Endothelial cell of umbilical vein (primary cell): ENCODE measurements around the gene UBAP2L. TPM values are rescaled to one million over a fixed set of nuclear protein-coding genes. Genes with fewer than 3 reads are reported as not detected.
A peak's percentile ranks its signal among the peaks of the same experiment; 100 is the strongest.

ENCODE experiments used
- BruUV-seq: library from RNA; stranded (reverse); fragments of 400-500 nt; replicated peaks from 2 replicates; lab custom pipeline; 2021; lab: Mats Ljungman, UMichigan
- CTCF ChIA-PET: fragments of 300-600, 350-600 bp; sonication (Branson Sonifier 250); formaldehyde crosslinking; loops from one replicate; lab custom pipeline; 2021; ENCODE audit warnings: antibody characterized with exemption, inconsistent platforms; lab: Charles Lee
- POLR2A ChIA-PET: fragments of 300-600, 350-600 bp; sonication (Branson Sonifier 250); formaldehyde crosslinking; loops from one replicate; lab custom pipeline; 2021; ENCODE audit warnings: antibody characterized with exemption, inconsistent platforms; lab: Charles Lee
- DNase-seq: peaks from one replicate; pipeline ENCODE4 v3.0.0-alpha.2; 2011; ENCODE audit warnings: low read depth, low spot score
- FAIRE-seq: peaks from 2 replicates; lab custom pipeline; 2011; peaks lifted over from hg19 to GRCh38; lab: Jason Lieb, UNC
- H2AFZ ChIP-seq: 2 replicates; pipeline ENCODE4 v1.6.0; 2012; ENCODE audit warnings: low read depth, low read length, control low read depth, inconsistent platforms
- H3K27ac ChIP-seq: 2 replicates; pipeline ENCODE4 v1.5.1; 2011; ENCODE audit warnings: low read depth, mild to moderate bottlenecking, control low read depth, low read length, moderate library complexity; ENCODE audit not compliant: insufficient read depth
- H3K27me3 ChIP-seq, 2 experiments: 2 replicates each; pipeline versions ENCODE4 v1.6.0 to v1.6.1; 2011; ENCODE audit warnings: low read length in 2 of 2, mixed read lengths in 1 of 2; ENCODE audit not compliant: control insufficient read depth in 2 of 2, insufficient read depth in 2 of 2
- H3K36me3 ChIP-seq, 2 experiments: 2 replicates in 1 of 2; 3 replicates in 1 of 2; pipeline ENCODE4 v1.5.1; 2011; ENCODE audit warnings: low read length in 2 of 2, mild to moderate bottlenecking in 1 of 2, moderate library complexity in 1 of 2; ENCODE audit not compliant: control insufficient read depth in 2 of 2, insufficient read depth in 2 of 2; ENCODE audit errors: extremely low read depth in 1 of 2
- H3K4me1 ChIP-seq: 3 replicates; pipeline ENCODE4 v1.5.1; 2011; ENCODE audit warnings: mild to moderate bottlenecking, low read length; ENCODE audit not compliant: control insufficient read depth, insufficient read depth; ENCODE audit errors: extremely low read depth
- H3K4me2 ChIP-seq: 2 replicates; pipeline ENCODE4 v1.6.1; 2011; ENCODE audit warnings: low read length, control low read depth, mixed read lengths; ENCODE audit not compliant: insufficient read depth
- H3K4me3 ChIP-seq, 3 experiments: fragments of 200-600 bp in 1 of 3; sonication (generic), shearing (Covaris generic) in 1 of 3; replicated peaks in 1 of 3; 2 replicates each; pipeline ENCODE4 v1.5.1; 2011 to 2016; ENCODE audit warnings: control low read depth in 3 of 3, low read length in 3 of 3, mild to moderate bottlenecking in 2 of 3, inconsistent platforms in 1 of 3, low read depth in 1 of 3, moderate library complexity in 1 of 3; ENCODE audit not compliant: insufficient read depth in 1 of 3
- H3K79me2 ChIP-seq: 2 replicates; pipeline ENCODE4 v1.6.0; 2012; ENCODE audit warnings: low read length, inconsistent platforms; ENCODE audit not compliant: control insufficient read depth, insufficient read depth
- H3K9ac ChIP-seq: replicated peaks from 2 replicates; pipeline ENCODE3; 2011; ENCODE audit warnings: low read length, control low read depth; ENCODE audit not compliant: insufficient read depth; ENCODE audit errors: extremely low read depth
- H3K9me1 ChIP-seq: replicated peaks from 3 replicates; pipeline ENCODE4 v1.6.0; 2011; ENCODE audit warnings: mild to moderate bottlenecking, low read length; ENCODE audit not compliant: control insufficient read depth, insufficient read depth; ENCODE audit errors: extremely low read depth
- H3K9me3 ChIP-seq: replicated peaks from 2 replicates; pipeline ENCODE4 v1.5.1; 2012; ENCODE audit warnings: low read length, inconsistent platforms; ENCODE audit not compliant: control insufficient read depth, insufficient read depth
- H4K20me1 ChIP-seq: replicated peaks from 2 replicates; pipeline ENCODE3; 2011; ENCODE audit warnings: mild to moderate bottlenecking, low read length; ENCODE audit not compliant: control insufficient read depth, insufficient read depth; ENCODE audit errors: extremely low read depth
- GATA2 ChIP-seq: IDR thresholded peaks from 2 replicates; pipeline ENCODE4 v1.7.0; 2011; ENCODE audit warnings: low read depth, mild to moderate bottlenecking, moderate library complexity, mixed read lengths, low read length; ENCODE audit not compliant: insufficient read length, insufficient read depth
- JUN ChIP-seq: IDR thresholded peaks from 2 replicates; pipeline ENCODE4 v1.6.1; 2011; ENCODE audit warnings: borderline replicate concordance, low read depth; ENCODE audit not compliant: insufficient read length, insufficient read depth
- MYC ChIP-seq: IDR thresholded peaks from one replicate; pipeline ENCODE4 v1.6.1; 2011; ENCODE audit warnings: mild to moderate bottlenecking, low read depth, low read length
- POLR2A ChIP-seq: IDR thresholded peaks from 2 replicates; pipeline ENCODE4 v1.6.1; 2012; ENCODE audit warnings: low read depth, mild to moderate bottlenecking, control low read depth, low read length
- POLR2AphosphoS5 ChIP-seq: IDR thresholded peaks from 2 replicates; pipeline ENCODE4 v1.6.1; 2012; ENCODE audit warnings: low read depth, mild to moderate bottlenecking, control low read depth, low read length, moderate library complexity; ENCODE audit not compliant: insufficient read depth
- dilution Hi-C: fragments of 300-500 bp; cut with MboI; formaldehyde crosslinking; loops from one replicate; pipeline ENCODE4 v1.15.0; 2019; ENCODE audit warnings: low sequenced_read_pairs; ENCODE audit not compliant: extremely low pct_ligation_motif_present
- intact Hi-C: fragments of 100-400 bp; cut with micrococcal nuclease; formaldehyde crosslinking; loops from one replicate; pipeline ENCODE4 v1.10.0; 2022
- polyA plus RNA-seq, 4 experiments: library from polyadenylated mRNA; depleted of rRNA in 3 of 4; stranded (reverse) in 3 of 4; unstranded in 1 of 4; fragments of >200 nt; gene quantifications; 2 replicates each; pipeline versions ENCODE4 v1.2.1 to v1.2.3, GENCODE V29; 2011 to 2012; ENCODE audit warnings: missing spikeins in 1 of 4
- total RNA-seq: library from RNA; stranded (reverse); gene quantifications from 2 replicates; pipeline ENCODE4 v1.2.3, GENCODE V29; 2021
- TF ChIP-seq, protein P1 (sequence below): IDR thresholded peaks from 2 replicates; pipeline ENCODE4 v1.6.1; 2011; ENCODE audit not compliant: insufficient read depth, insufficient read length
- TF ChIP-seq, protein P2 (sequence below), 2 donors: IDR thresholded peaks; 1 replicate in 1 of 2; 2 replicates in 1 of 2; pipeline ENCODE4 v1.5.1; 2011; ENCODE audit warnings: low read length in 2 of 2, mild to moderate bottlenecking in 2 of 2, moderate library complexity in 2 of 2, control low read depth in 1 of 2, inconsistent platforms in 1 of 2, low read depth in 1 of 2; ENCODE audit not compliant: insufficient read depth in 1 of 2; ENCODE audit errors: extremely low read depth in 1 of 2

Gene UBAP2L
- total and polyA plus RNA-seq, 2 donors (not counting 3 experiments of a cell fraction or from before 2014, with no cell fraction given): 229 to 280 TPM

DNA sequence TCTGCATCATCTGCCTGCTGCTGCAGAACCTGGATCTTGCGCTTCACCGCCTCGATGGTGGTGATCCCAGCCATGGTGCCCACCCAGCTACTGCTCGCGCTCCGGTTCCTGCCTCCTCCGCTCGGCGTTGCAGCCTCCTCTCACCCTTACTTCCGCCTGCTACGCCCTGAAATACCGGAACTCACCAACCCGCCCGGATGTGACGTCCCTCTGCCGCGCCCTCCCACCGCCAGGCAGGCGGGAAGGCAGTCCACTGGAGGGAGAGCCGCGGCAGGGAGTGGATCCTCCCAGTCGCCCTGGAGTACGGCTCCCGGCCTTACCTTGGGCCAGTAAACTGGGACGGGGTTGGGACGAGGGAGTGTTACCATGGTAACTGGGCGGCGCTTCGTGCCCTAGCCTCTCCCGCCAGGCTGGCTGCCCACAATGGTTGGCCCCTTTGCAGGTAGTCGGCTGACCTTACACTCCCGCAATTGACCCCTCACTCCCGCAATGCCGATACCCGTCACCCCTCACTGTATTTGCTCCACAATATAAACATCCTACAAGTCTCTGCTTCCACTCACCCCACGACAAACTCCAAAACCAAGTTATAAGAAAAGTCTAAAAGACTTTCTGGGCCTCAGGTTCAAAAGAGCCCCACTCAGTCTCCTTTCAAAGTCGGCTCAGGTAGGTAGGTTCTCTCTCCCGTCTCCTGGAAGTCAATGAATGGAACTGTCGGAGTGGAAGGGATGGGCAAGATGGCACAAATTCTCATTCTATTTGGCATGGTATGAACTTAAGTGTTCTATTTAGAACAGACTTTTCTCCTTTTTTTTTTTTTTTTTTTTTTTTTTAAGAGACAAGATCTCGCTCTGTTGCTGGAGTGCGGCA is 37.5 kb upstream of the UBAP2L start:
- TF ChIP-seq, protein P1, sequence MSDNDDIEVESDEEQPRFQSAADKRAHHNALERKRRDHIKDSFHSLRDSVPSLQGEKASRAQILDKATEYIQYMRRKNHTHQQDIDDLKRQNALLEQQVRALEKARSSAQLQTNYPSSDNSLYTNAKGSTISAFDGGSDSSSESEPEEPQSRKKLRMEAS: no peak
- TF ChIP-seq POLR2AphosphoS5: peak; percentile 92
- TF ChIP-seq POLR2A: peak; percentile 72
- Histone ChIP-seq H3K27ac (peak overlapping the region; percentile 64), H3K9me1 (no peaks in the 10 kb centered on the region), H3K9me3 (no peaks in the 10 kb centered on the region), H3K36me3 (peaks cover 0 to 13% of the 10 kb centered on the region in 2 experiments), H3K4me2 (peak overlapping the region; percentile 60), H3K4me1 (peaks cover 30% of the 10 kb centered on the region), H3K27me3 (peaks cover 0 to 3% of the 10 kb centered on the region in 2 experiments), H3K79me2 (peaks cover 47% of the 10 kb centered on the region), H3K9ac (peak overlapping the region; percentile 84), H2AFZ (peak overlapping the region; percentile 82), H4K20me1 (peaks cover 2% of the 10 kb centered on the region), H3K4me3 (peak overlapping the region; percentile 87 to 99 (median 93))
- no TSS peak for BruUV-seq
- intact Hi-C loops (loop anchor here (5.0 kb wide), 2 partner anchors 144 to 191 kb away; partner anchors contain the start of genes ATP8B2 and RPS27), dilution Hi-C loops (no loop called here)
- ChIA-PET POLR2A (interaction anchor here (0.6 to 0.7 kb wide), 2 partner anchors 67 to 89 kb away, joined by 4 to 13 read pairs; no protein-coding TSS in a partner anchor), CTCF (interaction anchor here (1.3 kb wide), 1 partner anchor 151 kb away, joined by 8 read pairs; no protein-coding TSS in a partner anchor)
- peak; percentile 95 for DNase-seq
- peak; percentile 95 for FAIRE-seq

DNA sequence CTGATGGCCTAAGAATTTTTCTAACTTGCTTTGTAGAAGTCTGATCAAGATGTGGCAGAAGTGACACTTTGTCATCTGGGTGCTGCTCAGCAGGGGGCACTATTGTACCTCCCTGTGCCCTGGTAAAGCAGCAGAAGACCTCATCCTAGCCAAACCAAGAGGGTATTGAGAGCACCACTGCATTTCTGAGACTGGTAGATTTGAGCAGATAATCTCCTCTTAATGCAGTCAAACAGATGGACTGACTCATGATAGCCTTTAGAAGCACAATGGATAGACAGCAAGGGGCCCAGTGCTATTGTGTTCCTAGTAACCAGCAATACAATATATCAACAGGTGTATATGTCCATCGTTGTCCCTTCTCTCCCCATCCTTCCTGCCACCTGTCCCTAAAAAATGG is 34.6 kb upstream of the UBAP2L start:
- no peak overlapping the region for H2AFZ ChIP-seq
- BruUV-seq: no TSS peak
- H4K20me1 ChIP-seq: no peaks in the 10 kb centered on the region
- DNase-seq (peak; percentile 85), FAIRE-seq (peak; percentile 83)
- no peak overlapping the region for H3K4me2 ChIP-seq
- peaks cover 18% of the 10 kb centered on the region for H3K79me2 ChIP-seq
- peaks cover 17% of the 10 kb centered on the region for H3K4me1 ChIP-seq
- H3K9ac ChIP-seq: no peak overlapping the region
- dilution Hi-C loops (no loop called here), intact Hi-C loops (loop anchor here (1.0 kb wide), 2 partner anchors 86 to 149 kb away; partner anchors contain the start of gene HAX1)
- TF ChIP-seq MYC: no peak
- TF ChIP-seq, protein P2, sequence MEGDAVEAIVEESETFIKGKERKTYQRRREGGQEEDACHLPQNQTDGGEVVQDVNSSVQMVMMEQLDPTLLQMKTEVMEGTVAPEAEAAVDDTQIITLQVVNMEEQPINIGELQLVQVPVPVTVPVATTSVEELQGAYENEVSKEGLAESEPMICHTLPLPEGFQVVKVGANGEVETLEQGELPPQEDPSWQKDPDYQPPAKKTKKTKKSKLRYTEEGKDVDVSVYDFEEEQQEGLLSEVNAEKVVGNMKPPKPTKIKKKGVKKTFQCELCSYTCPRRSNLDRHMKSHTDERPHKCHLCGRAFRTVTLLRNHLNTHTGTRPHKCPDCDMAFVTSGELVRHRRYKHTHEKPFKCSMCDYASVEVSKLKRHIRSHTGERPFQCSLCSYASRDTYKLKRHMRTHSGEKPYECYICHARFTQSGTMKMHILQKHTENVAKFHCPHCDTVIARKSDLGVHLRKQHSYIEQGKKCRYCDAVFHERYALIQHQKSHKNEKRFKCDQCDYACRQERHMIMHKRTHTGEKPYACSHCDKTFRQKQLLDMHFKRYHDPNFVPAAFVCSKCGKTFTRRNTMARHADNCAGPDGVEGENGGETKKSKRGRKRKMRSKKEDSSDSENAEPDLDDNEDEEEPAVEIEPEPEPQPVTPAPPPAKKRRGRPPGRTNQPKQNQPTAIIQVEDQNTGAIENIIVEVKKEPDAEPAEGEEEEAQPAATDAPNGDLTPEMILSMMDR (IDR thresholded peaks at IDR 0.05; ENCODE audit: extremely low read depth in 1 of 2, insufficient read depth in 1 of 2, low read depth in 1 of 2, low read length in 2 of 2): peak; percentile 66 to 77
- peak; percentile 22 for TF ChIP-seq GATA2
- peak; percentile 51 for TF ChIP-seq JUN
- H3K27me3 ChIP-seq: peaks cover 0 to 3% of the 10 kb centered on the region in 2 experiments
- H3K27ac ChIP-seq: no peak overlapping the region
- CTCF ChIA-PET: interaction anchor here (0.8 to 1.4 kb wide), 3 partner anchors 13 to 148 kb away, joined by 3 to 12 read pairs (median 4); no protein-coding TSS in a partner anchor
- H3K36me3 ChIP-seq: no peaks in the 10 kb centered on the region
- H3K4me3 ChIP-seq: no peak overlapping the region
- H3K9me1 ChIP-seq: no peaks in the 10 kb centered on the region
- no peaks in the 10 kb centered on the region for H3K9me3 ChIP-seq
- POLR2A ChIA-PET: no interaction called here
